IPS-18a (cell line): Measurements from ENCODE around the gene NEMP2.

Source experiments
- H3K27ac ChIP-seq: one replicate; pipeline ENCODE4 v1.5.1; 2013; ENCODE audit warnings: low read length
- H3K27me3 ChIP-seq: one replicate; pipeline ENCODE4 v1.6.1; 2013; ENCODE audit warnings: mild to moderate bottlenecking, low read length; ENCODE audit not compliant: control insufficient read depth, insufficient read depth
- H3K36me3 ChIP-seq: one replicate; pipeline ENCODE4 v1.6.1; 2013; ENCODE audit warnings: low read depth, low read length; ENCODE audit not compliant: control insufficient read depth
- H3K4me1 ChIP-seq: one replicate; pipeline ENCODE4 v1.6.1; 2013; ENCODE audit warnings: low read depth, low read length; ENCODE audit not compliant: control insufficient read depth
- H3K4me3 ChIP-seq: one replicate; pipeline ENCODE4 v1.5.1; 2013; ENCODE audit warnings: low read length
- H3K9ac ChIP-seq: one replicate; pipeline ENCODE4 v1.6.1; 2013; ENCODE audit warnings: mild to moderate bottlenecking, low read length, moderate library complexity
- H3K9me3 ChIP-seq: one replicate; pipeline ENCODE4 v1.6.1; 2013; ENCODE audit warnings: low read depth, low read length; ENCODE audit not compliant: control insufficient read depth

The NEMP2 gene

DNA sequence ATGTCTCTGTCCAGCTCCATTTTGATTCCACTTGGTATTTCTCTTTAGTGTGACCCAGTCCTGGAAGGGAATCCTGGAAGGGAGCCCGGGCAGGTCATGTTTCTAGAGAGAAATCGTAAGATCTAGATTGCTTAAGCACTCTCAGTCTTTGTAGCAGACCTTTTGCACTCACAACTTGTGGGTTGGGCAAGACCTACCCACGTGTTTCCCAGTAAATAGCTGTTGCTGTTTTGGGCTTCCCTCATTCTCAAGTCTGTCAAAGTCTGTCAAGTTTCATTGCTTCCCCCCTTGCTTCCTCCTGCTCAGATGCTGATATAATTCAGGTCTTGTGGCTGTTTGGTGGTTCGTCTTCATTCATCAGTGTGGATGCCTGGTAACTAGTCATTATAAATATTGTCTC lies 17.4 kb upstream of the NEMP2 start:
- Histone ChIP-seq H3K4me1 (no peaks in the 10 kb centered on the region), H3K4me3 (no peak overlapping the region)

DNA sequence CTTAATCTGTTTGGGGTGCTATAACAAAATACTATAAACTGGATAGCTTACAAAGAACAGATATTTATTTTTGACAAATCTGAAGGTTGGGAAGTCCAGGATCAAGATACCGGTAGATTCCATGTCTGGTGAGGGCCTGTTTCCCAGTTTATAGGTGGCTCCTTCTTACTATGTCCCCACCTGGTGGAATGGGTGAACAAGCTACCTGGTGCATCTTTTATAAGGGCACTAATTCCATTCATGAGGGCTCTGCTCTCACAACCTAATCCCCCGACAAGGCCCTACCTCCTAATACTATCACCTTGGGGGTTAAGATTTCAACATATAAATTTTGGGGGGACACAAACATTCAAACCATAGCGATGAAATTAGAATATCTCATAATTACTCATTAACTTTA lies 15.6 kb upstream of the NEMP2 start:
- Histone ChIP-seq H3K9me3 (no peaks in the 10 kb centered on the region), H3K27me3 (no peaks in the 10 kb centered on the region), H3K27ac (no peak overlapping the region), H3K36me3 (no peaks in the 10 kb centered on the region), H3K4me3 (no peak overlapping the region), H3K4me1 (no peaks in the 10 kb centered on the region), H3K9ac (no peak overlapping the region)

More for the DNA sequence above, 17.4 kb upstream of the NEMP2 start:
- Histone ChIP-seq H3K27me3 (no peaks in the 10 kb centered on the region), H3K36me3 (no peaks in the 10 kb centered on the region), H3K9ac (no peak overlapping the region), H3K9me3 (no peaks in the 10 kb centered on the region), H3K27ac (no peak overlapping the region)

DNA sequence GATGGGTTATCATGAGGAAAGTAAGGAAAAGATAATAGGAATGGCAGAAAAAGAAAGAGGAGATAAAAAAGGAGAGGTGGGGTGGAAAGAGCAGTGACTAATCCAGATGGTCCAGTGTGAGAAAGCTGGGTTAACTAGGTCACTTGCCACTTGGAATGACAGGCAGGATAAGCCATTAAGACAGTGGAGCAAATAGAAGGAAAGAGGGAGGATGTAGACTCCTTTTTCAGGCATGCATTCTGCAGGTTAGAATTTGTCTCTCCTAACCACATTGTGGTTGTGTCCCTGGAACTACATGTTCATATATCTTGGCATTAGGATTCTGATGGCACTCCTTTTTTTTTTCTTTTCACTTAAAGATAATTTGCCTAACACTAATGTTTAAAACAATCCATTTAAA lies 13.4 kb upstream of the NEMP2 start:
- H3K4me1 ChIP-seq, result no peaks in the 10 kb centered on the region
- H3K36me3 ChIP-seq, result no peaks in the 10 kb centered on the region
- H3K27me3 ChIP-seq, result no peaks in the 10 kb centered on the region
- no peak overlapping the region for H3K9ac ChIP-seq
- no peak overlapping the region for H3K27ac ChIP-seq
- H3K4me3 ChIP-seq, result no peak overlapping the region
- no peaks in the 10 kb centered on the region for H3K9me3 ChIP-seq

DNA sequence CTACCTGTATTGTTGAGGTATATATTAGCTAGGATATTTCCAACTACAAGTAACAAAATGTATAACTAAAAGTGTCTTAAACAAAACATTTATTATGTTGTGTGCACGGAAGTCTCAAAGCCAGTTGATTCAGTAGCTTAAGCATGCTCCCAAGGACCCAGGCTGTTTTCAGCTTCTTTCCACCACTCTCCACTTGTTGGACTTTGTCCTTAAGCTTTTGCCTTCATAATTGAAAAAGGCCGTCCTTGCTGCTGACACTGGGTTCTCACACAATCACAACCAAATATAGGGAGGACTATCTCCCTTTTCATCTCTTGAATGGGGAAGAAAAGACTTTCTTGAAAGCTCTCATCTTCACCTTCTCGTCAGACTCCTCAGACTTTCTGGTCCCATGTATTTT lies 12.2 kb upstream of the NEMP2 start:
- Histone ChIP-seq H3K27ac (no peak overlapping the region), H3K36me3 (no peaks in the 10 kb centered on the region), H3K27me3 (no peaks in the 10 kb centered on the region), H3K4me1 (no peaks in the 10 kb centered on the region), H3K9ac (no peak overlapping the region), H3K4me3 (no peak overlapping the region), H3K9me3 (no peaks in the 10 kb centered on the region)

DNA sequence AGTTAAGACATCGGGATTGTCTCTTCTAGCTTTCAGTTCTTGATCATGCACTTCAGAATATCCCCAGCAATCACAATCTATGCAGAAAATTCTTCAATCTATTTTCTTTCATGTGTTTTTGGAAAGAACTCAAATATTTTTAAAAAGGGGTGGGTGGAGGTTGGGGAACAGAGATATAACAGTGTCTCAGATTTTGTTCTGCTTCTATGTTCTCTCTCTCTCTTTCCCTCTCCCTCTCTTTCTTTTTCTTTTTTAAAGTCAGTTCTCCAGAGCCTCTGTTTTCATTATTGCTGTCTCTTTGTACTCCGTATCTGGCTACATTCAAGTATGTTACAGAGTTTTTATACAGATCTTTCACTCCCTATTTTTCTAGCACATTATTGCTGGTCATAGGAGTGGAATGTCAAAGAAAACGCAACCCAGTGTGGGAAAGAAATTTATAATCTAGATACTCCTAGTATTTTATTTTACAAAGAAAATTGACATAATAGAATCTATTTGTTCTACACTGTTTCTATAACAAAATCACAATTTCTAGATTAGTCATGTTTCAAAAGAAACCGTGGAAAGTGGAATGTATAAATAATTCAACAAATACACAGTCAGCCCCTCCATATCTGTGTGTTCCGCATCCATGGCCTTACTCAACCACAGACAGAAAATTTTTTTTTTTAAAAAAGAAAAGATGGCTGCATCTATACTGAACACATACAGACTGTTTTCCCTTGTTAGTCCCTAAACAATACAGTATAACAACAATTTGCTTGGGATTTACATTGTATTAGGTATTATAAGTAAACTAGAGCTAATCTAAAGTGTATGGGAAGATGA lies 11.2 kb upstream of the NEMP2 start:
- H3K27me3 ChIP-seq, result no peaks in the 10 kb centered on the region
- no peaks in the 10 kb centered on the region for H3K4me1 ChIP-seq
- no peaks in the 10 kb centered on the region for H3K9me3 ChIP-seq
- no peak overlapping the region for H3K9ac ChIP-seq
- H3K27ac ChIP-seq, result no peak overlapping the region
- H3K4me3 ChIP-seq, result no peak overlapping the region
- H3K36me3 ChIP-seq, result no peaks in the 10 kb centered on the region

DNA sequence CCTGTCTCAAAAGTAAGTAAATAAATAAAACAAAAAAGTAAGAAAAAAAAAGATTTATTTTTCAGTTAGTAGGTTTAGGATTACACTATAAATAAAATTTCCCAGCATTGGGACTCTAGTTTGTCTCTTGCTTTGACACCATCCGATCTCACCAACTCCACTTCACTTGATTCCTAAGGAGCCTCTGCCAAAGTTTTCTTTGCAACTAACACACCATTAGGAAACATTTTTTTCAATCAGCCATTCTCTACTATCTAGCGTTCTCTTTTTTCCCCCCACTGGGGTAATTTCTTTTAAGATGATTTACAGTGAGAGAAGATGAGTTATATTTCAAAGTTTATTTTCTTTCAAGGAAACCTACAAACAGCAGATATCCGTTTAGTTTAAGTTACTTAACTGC lies 10.6 kb upstream of the NEMP2 start:
- Histone ChIP-seq H3K27me3 (no peaks in the 10 kb centered on the region), H3K4me3 (no peak overlapping the region), H3K27ac (no peak overlapping the region), H3K9me3 (peaks cover 7% of the 10 kb centered on the region), H3K36me3 (no peaks in the 10 kb centered on the region), H3K4me1 (no peaks in the 10 kb centered on the region), H3K9ac (no peak overlapping the region)

DNA sequence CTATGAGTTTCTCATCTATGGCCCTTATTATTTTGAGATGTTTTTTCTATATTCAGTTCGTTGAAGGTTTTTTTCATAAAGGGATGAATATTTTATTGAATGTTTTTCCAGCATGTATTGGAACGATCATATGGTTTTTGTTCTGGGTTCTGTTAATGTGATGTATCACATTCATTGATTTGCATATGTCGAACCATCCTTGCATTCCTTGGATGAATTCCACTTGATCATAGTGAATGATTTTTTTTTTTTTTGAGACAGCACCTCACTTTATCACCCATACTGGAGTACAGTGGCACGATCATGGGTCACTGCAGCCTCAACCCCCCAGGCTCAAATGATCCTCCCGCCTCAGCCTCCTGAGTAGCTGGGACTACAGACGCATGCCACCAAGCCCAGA lies 5.5 kb upstream of the NEMP2 start:
- Histone ChIP-seq H3K4me1 (peaks cover 17% of the 10 kb centered on the region), H3K27me3 (no peaks in the 10 kb centered on the region), H3K27ac (no peak overlapping the region), H3K36me3 (no peaks in the 10 kb centered on the region), H3K9me3 (peaks cover 16% of the 10 kb centered on the region), H3K4me3 (no peak overlapping the region), H3K9ac (no peak overlapping the region)

DNA sequence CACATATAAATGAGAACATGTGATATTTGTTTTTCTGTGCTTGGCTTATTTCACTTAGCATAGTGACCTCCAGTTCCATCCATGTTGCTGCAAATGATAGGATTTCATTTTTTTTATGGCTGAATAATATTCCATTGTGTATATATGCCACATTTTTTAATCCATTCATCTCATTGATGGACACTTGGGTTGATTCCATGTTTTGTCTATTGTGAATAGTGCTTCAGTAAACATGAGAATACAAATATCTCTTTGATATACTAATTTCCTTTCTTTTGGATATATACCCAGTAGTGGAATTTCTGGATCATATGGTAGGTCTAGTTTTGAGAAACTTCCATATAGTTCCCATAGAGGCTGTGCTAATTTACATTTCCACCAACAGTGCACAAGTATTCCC lies 3.7 kb upstream of the NEMP2 start:
- Histone ChIP-seq H3K27ac (no peak overlapping the region), H3K9me3 (peaks cover 16% of the 10 kb centered on the region), H3K9ac (no peak overlapping the region), H3K27me3 (no peaks in the 10 kb centered on the region), H3K36me3 (no peaks in the 10 kb centered on the region), H3K4me1 (peaks cover 25% of the 10 kb centered on the region), H3K4me3 (no peak overlapping the region)

DNA sequence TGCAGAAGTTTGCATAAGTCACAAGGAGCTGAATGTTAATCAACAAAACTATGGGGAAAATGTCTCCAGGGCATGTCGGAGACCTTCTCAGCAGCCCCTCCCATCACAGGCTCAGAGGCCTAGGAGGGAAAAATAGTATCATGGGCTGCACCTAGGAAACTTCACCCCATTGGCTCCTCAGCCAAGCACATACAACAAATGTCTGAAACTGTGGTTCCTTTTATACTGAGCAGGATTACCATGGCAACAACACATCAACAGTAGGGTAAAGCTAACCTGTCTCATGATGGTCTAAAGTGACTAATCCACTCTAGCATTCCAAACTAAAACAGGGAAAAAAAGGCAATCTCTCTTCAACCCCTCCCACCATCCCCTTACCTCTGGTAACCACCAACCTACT lies 3.2 kb upstream of the NEMP2 start:
- H3K9ac ChIP-seq, result no peak overlapping the region
- H3K4me1 ChIP-seq, result peaks cover 25% of the 10 kb centered on the region
- H3K27me3 ChIP-seq, result no peaks in the 10 kb centered on the region
- H3K36me3 ChIP-seq, result no peaks in the 10 kb centered on the region
- H3K4me3 ChIP-seq, result no peak overlapping the region
- H3K9me3 ChIP-seq, result peaks cover 16% of the 10 kb centered on the region
- H3K27ac ChIP-seq, result no peak overlapping the region

DNA sequence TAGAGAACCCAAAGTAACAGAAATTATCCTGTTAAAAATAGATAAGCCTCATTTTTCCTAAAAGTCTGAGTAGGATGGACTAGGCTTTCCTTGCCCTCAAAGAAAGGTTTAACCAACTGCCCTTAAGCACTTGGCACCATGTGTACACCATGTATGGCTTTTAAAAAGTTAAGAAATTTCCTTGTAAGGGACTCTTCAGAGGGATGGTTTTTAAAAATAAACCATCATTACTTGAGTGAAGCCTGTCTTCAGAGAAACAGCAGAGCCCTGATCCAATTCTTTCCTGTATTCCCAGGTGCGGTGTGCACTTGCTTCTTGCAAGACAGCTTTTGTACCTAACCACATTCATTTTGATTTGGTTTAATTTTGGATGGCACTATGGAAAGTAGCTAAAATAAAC lies 1.1 kb upstream of the NEMP2 start:
- Histone ChIP-seq H3K36me3 (no peaks in the 10 kb centered on the region), H3K27ac (no peak overlapping the region), H3K4me1 (peaks cover 25% of the 10 kb centered on the region), H3K4me3 (peak overlapping the region; percentile 80), H3K9ac (no peak overlapping the region), H3K9me3 (peaks cover 15% of the 10 kb centered on the region), H3K27me3 (no peaks in the 10 kb centered on the region)

DNA sequence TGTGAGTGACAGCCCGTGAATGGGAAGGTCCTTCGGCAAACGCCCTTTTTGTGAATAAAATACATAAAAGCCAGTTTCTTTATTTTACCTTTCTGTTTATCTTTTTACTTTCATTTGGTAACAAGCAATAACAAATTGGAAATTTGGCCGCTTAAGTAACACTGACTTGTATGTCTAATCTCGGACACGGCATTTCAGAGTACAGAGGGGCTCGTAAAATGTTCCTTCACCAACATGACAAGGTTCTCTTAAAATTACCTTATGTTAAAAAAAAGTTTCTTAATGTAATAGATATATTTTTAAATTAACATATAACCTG lies 558 bp upstream of the NEMP2 start:
- Histone ChIP-seq H3K9ac (peak overlapping the region; percentile 79), H3K27me3 (no peaks in the 10 kb centered on the region), H3K4me3 (peak overlapping the region; percentile 80), H3K4me1 (peaks cover 25% of the 10 kb centered on the region), H3K9me3 (peaks cover 10% of the 10 kb centered on the region), H3K36me3 (no peaks in the 10 kb centered on the region), H3K27ac (peak overlapping the region; percentile 55)

DNA sequence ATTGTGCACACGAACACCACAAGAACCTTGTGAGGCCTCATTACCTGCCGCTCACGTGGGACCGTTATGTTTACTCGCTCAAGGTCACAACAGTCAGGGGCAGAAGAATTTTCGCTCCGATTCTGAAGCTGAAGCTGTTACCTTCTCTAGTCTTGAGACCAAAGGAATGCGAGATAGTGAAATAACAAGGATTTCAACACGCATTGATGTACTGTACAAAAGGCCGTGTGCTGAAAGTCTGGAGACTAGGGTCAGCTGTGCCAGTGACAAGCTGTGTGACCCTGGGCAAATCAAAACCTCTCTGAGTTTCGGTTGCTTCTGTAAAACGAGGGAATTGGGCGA lies 583 bp downstream of the NEMP2 start:
- Histone ChIP-seq H3K27me3 (no peaks in the 10 kb centered on the region), H3K4me1 (peaks cover 25% of the 10 kb centered on the region), H3K9ac (peak overlapping the region; percentile 79), H3K9me3 (peaks cover 3% of the 10 kb centered on the region), H3K4me3 (peak overlapping the region; percentile 80), H3K36me3 (no peaks in the 10 kb centered on the region), H3K27ac (peak overlapping the region; percentile 52)
